NCI-H510A treated with DMSO at 0.1 percent for 48 hours (cell line): ENCODE results near the gene ADIPOR2.
"Not testable (repeated sequence)": the region's sequence is repeated elsewhere in the genome, so short reads cannot be mapped to it uniquely, and the experiment has no call there.

Experiments used
- DNase-seq: peaks from one replicate; lab custom pipeline; 2025; lab: John Stamatoyannopoulos, UW

Gene ADIPOR2

DNA sequence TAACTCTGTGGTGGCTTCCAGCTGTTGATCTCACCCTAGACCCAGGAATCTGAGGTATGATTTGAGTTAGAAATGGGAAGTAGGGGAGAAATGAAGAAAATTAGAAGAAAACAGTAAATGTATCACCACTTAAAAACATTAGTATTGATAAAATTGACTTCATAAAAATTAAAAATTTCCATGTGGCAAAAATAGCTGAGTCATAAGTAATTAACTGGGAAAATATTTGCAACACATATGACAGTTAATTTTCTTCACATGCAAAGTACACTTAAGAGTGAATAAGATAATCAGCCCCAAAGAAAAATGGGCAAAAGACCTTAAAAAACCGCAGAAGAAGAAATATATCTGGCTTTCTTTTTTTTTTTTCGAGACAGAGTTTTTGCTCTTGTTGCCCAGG, 25.5 kb upstream of the ADIPOR2 start:
- DNase-seq, result no peak

GRCh38 chr12:1666215-1666614, 24.7 kb upstream of the ADIPOR2 start:
- DNase-seq, result no peak

DNA sequence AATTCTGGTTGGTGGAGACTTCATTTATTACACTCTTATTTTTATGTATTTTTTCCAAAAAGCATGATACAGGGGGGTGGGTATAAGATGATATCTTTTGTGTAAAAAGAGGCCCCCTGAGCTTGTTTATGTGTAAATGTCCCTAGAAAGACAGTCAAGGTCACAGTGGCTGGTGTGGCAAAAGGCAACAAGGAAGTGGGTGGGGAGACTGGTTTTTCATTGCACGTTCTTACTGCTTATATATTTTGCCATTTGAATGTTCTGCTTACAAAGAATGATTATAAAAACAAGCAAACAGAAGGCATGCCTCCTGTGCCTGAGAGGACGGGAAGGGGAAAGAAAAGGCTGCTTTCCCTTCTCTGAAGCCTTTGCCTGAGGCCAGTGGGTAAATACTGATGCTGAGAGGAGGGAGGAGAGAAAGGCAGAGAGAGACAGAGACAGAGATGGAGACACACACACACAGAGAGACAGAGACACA, 24.1 kb upstream of the ADIPOR2 start:
- DNase-seq, result no peak

- no peak for DNase-seq
Observed at GRCh38 chr12:1668833-1669543, 21.9 kb upstream of the ADIPOR2 start.

- DNase-seq, result no peak
Observed at GRCh38 chr12:1670358-1671268, 20.3 kb upstream of the ADIPOR2 start.

- no peak for DNase-seq
Observed at GRCh38 chr12:1676043-1676442, 14.8 kb upstream of the ADIPOR2 start.

DNA sequence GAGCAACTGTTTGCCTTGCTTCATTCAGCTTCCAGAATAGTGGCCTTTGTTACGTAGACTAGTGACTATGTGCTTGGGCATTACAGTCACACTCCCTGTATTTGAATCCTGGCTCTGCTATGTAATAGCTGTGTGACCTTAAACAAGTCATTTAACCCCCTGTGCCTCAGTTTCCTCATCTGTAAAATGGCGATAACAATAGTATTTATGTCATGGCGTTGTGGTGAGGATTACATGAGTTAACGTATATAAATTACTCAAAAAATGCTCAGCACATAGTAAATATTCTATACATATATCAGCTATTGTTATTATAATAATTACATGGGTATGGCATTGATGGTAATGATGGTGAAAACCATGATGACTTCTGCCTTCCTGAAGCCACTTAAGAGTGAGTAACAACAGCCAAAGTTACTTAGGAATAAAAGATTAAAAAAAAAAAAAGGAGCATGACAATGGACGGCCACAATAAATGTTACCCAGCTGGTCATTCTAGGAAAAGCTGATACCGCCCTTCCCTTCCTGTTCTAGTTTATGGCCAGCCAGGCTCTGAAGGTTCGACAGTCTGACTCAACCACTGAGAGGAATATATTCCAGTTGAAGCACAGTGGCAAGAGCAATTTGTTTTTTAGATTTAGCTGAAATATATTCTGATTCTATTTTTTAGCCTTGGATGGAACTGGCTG, 9.9 kb upstream of the ADIPOR2 start:
- no peak for DNase-seq

GRCh38 chr12:1681493-1681807, 9.4 kb upstream of the ADIPOR2 start:
- no peak for DNase-seq

DNA sequence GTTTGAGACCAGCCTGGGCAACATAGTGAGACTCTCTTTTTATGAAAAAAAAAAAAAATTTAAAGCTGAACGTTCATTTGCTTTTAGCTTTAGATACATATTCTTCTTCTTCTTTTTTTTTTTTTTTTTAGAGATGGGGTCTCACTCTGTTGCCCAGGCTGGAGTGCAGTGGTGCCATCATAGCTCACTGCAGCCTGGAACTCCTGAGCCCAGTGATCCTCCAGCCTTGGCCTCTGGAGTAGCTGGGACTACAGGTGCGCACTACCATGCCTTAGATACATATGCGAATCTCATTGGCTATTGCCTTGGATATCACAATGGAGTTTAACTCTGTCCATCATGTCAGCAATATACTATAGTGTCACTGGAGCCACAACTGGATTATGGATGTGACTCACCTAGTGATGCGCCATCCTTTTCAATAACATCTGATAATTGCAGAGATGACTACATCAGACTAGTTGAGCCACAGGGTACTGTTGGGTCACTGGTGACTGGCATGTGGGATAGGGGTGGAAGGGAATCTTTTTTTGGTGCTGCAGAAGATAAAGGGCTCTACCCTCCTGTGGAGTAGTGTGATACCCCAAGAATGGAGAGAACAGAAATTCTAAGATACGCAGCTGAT, 2.7 kb upstream of the ADIPOR2 start:
- no peak for DNase-seq

DNA sequence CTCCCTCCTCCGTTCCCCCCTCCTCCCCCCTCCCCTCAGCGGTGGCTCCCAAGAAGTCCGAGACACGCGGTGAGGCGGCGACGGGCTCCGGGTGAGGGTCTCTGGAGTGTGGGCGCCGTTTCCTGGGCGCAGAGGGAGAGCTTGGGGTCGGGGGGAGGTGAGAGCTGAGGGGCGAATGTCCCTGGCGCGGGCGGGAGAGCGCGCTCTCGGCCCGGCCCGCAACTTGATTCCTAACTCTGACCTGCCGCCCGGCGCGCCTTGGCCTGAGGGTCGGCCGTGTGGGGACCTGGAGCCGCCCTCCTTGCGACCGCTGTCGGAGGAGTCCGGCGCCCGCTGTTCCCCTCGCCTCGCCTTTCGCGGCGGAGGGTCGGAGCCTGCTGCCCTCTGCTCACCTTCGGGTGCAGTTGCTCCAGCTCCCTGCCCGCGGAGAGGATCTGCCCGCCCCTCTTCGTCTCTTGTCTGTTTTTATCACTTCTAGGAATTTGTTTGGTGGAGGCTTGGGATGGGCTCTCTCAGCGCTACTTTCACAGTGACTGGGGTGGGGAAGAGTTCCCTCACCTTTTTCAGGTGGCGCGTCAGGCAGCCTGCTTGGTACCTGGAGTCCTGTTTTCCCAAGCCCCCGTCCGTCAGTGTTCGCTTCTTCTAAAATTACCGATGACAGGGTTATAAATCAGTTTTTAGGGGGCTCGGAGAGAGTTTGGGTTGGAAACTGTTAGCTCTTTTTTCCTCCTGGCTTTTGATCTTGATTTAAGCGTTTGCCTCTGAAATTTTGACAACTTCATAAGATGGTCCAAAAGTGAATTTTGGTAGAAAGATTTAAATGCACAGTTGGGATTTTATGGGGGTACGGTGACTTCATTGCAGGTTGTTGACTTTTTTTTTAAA, 495 bp downstream of the ADIPOR2 start:
- peak; percentile 62 for DNase-seq

DNA sequence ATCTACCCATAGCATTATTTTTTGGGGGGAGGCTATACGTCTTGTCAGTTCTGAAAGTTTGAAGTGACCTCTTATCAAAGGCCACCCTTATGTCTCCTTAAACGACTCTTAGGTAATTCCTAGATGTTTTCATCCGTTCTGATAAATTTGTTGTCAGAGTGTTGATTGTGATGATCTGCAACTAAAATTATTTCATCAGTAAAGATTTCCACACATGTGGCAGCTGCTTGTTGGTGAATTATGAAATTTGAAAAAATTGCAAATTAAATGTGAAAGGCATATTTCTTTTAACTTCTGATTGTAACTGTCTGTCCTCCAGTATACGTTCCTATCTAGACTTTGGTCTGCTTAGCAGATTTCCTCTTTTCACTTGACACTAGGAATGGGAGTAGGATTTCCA, 1.4 kb downstream of the ADIPOR2 start:
- DNase-seq, result no peak

- DNase-seq, result no peak
Observed at GRCh38 chr12:1692895-1693610, 2.2 kb downstream of the ADIPOR2 start.

- not testable (repeated sequence) for DNase-seq
Observed at GRCh38 chr12:1695097-1695496, 4.2 kb downstream of the ADIPOR2 start.

DNA sequence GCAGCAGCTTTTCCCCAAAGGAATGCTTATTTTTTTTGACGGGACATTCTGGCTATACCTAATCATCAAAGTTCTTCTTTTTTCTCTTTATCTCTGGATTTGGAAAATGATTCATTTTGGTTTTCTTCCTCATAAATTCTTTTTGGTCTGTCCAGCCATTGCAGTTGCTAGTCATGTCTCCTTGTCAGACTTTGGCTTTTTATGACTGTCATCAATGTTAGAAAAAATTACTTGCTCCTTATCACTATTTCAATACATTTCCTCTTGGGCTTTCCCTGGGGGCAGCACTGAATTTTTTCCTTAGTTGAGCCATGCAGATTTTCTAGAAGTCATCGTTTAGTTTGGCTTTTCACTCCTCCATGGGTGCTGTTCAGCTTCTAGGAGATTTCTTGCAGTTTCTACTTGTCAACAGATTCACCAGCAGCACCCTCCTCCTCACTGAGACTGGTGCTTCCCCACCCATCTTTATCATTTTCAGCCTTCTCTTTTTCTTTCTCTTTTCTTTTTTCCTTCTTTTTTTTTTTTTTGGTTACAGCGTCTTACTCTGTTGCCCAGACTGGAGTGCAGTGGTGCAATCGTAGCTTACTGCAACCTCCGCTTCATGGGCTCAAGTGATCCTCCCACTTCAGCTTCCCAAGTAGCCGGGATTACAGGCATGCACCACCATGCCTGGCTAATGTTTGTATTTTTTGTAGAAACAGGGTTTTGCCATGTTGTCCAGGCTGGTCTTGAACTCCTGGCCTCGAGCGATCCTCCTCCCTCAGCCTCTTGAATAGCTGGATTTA, 5.2 kb downstream of the ADIPOR2 start:
- no peak for DNase-seq

- no peak for DNase-seq
Observed at GRCh38 chr12:1696800-1697199, 5.9 kb downstream of the ADIPOR2 start.

- DNase-seq, result no peak
Observed at GRCh38 chr12:1697271-1697670, 6.4 kb downstream of the ADIPOR2 start.

DNA sequence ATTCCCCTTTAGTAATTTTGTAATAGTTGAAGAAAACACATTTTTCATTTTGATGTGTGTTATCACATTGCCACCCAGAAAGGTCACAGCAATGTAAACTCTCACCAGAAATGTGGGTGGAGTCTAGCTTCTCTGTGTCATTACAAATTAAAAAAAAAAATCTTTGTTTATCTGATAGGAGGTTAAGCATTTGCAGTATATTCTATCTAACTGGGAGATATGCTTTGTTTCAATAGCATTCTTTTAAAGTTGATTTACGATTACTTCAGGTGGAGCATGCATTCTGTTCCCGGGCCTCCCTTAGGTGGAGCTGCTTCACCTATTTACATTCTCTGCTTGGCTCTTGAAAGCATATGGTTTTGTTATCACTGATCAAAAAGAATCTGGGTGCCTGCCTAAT, 7.8 kb downstream of the ADIPOR2 start:
- DNase-seq, result peak; percentile 11

- DNase-seq, result no peak
Observed at GRCh38 chr12:1702713-1703112, 11.8 kb downstream of the ADIPOR2 start.

DNA sequence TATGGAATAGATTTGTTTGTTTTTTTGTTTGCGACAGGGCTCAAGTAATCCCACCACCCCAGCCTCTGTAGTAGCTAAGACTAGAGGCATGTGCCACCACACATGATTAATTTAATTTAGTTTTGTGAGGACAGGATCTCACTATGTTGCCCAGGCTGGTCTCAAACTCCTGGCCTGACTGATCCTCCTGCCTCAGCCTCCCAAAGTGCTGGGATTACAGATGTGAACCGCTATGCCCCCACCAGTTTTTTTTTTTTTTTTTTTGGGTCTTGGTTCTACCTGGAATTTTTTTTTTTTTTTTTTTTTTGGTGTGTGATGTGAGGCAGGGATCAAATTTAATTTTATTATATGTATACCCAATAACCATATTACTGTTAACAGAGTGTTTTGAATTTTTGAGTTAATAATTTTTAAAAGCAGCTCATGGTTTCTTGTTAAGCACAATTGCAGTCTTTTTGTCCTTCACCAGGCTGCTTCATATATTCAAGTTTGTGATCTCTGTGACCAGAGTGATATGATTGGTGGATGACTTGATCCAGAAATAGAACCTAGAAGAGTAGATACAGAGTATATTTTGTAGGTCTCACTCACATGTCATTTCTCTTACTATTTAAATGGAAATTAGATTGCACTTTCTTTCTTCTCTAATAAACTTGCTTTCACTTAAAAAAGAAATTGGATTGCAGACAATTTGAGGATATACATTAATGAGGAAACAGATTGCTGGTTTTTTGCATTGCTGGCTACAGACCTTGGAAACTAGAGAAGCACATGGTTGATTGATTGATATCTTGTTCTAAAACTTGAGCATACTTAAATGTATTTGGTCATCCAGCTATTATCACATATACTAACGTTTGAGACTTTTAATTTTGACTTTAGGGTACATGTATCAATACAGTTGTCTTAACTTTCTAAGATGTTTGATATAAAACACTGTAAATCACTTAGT, 13.2 kb downstream of the ADIPOR2 start:
- DNase-seq, result no peak
